Natural killer cell (primary cell): ENCODE measurements around the gene FUBP1. TPM values are rescaled to one million over a fixed set of nuclear protein-coding genes. Genes with fewer than 3 reads are reported as not detected.
A peak's percentile ranks its signal among the peaks of the same experiment; 100 is the strongest.

Source experiments
- ATAC-seq, 3 donors: fragments of 150-1000 bp in 2 of 3; fragments of 200-7000 bp in 1 of 3; cut with Tn5 transposase; 1 replicate in 1 of 3; 2 replicates in 2 of 3; pipeline ENCODE4 v1.10.0; 2021; ENCODE audit warnings: mild to moderate bottlenecking in 2 of 3, moderate library complexity in 2 of 3
- DNase-seq, 2 donors: peaks; one replicate each; pipeline versions ENCODE4 v3.0.0 to v3.0.0-alpha.2; 2013 to 2021; ENCODE audit warnings: mixed read lengths in 1 of 2
- H3K27ac ChIP-seq: one replicate; pipeline ENCODE4 v1.5.1; 2013; ENCODE audit warnings: mild to moderate bottlenecking, low read length
- H3K27me3 ChIP-seq: one replicate; pipeline ENCODE4 v1.6.1; 2013; ENCODE audit warnings: low read length; ENCODE audit not compliant: control insufficient read depth, insufficient read depth
- H3K36me3 ChIP-seq: one replicate; pipeline ENCODE4 v1.6.1; 2013; ENCODE audit warnings: low read length; ENCODE audit not compliant: control insufficient read depth, insufficient read depth
- H3K4me1 ChIP-seq: one replicate; pipeline ENCODE4 v1.6.1; 2013; ENCODE audit warnings: low read length; ENCODE audit not compliant: control insufficient read depth, insufficient read depth
- H3K4me3 ChIP-seq: one replicate; pipeline ENCODE4 v1.5.1; 2013; ENCODE audit warnings: low read length
- H3K9me3 ChIP-seq: one replicate; pipeline ENCODE4 v1.6.1; 2013; ENCODE audit warnings: low read length; ENCODE audit not compliant: control insufficient read depth, insufficient read depth
- H3K27ac Mint-ChIP-seq, 2 donors: one replicate each; pipeline ENCODE4 v1.8.0; 2022; ENCODE audit warnings: mild to moderate bottlenecking in 2 of 2, mixed read lengths in 2 of 2, moderate library complexity in 1 of 2
- H3K27me3 Mint-ChIP-seq, 2 donors: one replicate each; pipeline ENCODE4 v1.8.0; 2022; ENCODE audit warnings: low read depth in 2 of 2, mixed read lengths in 2 of 2
- H3K36me3 Mint-ChIP-seq: one replicate; pipeline ENCODE4 v1.8.0; 2022; ENCODE audit warnings: mixed read lengths
- H3K4me1 Mint-ChIP-seq, 2 donors: one replicate each; pipeline ENCODE4 v1.8.0; 2022; ENCODE audit warnings: mixed read lengths in 2 of 2
- H3K4me3 Mint-ChIP-seq: one replicate; pipeline ENCODE4 v1.8.0; 2022; ENCODE audit warnings: mild to moderate bottlenecking, moderate library complexity, mixed read lengths
- H3K9me3 Mint-ChIP-seq, 2 donors: one replicate each; pipeline ENCODE4 v1.8.0; 2022; ENCODE audit warnings: mixed read lengths in 2 of 2
- WGBS: methylation state at CpG from one replicate; pipeline ENCODE4 v1.1.7; 2013; ENCODE audit warnings: missing lambda C conversion rate; ENCODE audit not compliant: insufficient coverage; 5-methylcytosine and 5-hydroxymethylcytosine counted together
- intact Hi-C: fragments of 100-400 bp; cut with micrococcal nuclease; formaldehyde crosslinking; loops from one replicate; pipeline ENCODE4 v1.14.2; 2022
- total RNA-seq, 4 donors: library from RNA; stranded (reverse); fragments of 120-200 nt in 1 of 4; gene quantifications; one replicate each; pipeline versions ENCODE4 v1.2.3 to v1.2.4, GENCODE V29; 2013 to 2022
- TF ChIP-seq, protein P1 (sequence below): fragments of 200-600 bp; IDR thresholded peaks from one replicate; pipeline ENCODE4 v1.8.0; 2022; ENCODE audit warnings: antibody characterized with exemption

FUBP1 gene
- total RNA-seq, 3 donors from 2014 or later (not counting 1 experiment from before 2014, with no cell fraction given): 247 to 285 (median 249) TPM

GRCh38 chr1:77975907-77976306, 3.0 kb downstream of the FUBP1 start:
- no peaks in the 10 kb centered on the region for H3K36me3 Mint-ChIP-seq
- WGBS: 44% methylated on average over 1 of the region's 2 CpGs
- H3K27ac ChIP-seq: peak overlapping the region; percentile 2
- H3K4me3 ChIP-seq: no peak overlapping the region
- no peak for ATAC-seq
- no peaks in the 10 kb centered on the region for H3K27me3 ChIP-seq
- H3K9me3 Mint-ChIP-seq: no peaks in the 10 kb centered on the region
- no peaks in the 10 kb centered on the region for H3K9me3 ChIP-seq
- peaks cover 13% of the 10 kb centered on the region for H3K36me3 ChIP-seq
- H3K27me3 Mint-ChIP-seq: no peaks in the 10 kb centered on the region
- peaks cover 44 to 53% of the 10 kb centered on the region in 2 donors for H3K4me1 Mint-ChIP-seq
- TF ChIP-seq, protein P1, sequence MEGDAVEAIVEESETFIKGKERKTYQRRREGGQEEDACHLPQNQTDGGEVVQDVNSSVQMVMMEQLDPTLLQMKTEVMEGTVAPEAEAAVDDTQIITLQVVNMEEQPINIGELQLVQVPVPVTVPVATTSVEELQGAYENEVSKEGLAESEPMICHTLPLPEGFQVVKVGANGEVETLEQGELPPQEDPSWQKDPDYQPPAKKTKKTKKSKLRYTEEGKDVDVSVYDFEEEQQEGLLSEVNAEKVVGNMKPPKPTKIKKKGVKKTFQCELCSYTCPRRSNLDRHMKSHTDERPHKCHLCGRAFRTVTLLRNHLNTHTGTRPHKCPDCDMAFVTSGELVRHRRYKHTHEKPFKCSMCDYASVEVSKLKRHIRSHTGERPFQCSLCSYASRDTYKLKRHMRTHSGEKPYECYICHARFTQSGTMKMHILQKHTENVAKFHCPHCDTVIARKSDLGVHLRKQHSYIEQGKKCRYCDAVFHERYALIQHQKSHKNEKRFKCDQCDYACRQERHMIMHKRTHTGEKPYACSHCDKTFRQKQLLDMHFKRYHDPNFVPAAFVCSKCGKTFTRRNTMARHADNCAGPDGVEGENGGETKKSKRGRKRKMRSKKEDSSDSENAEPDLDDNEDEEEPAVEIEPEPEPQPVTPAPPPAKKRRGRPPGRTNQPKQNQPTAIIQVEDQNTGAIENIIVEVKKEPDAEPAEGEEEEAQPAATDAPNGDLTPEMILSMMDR: no peak
- H3K27ac Mint-ChIP-seq: no peak overlapping the region
- peak overlapping the region; percentile 80 for H3K4me3 Mint-ChIP-seq
- intact Hi-C loops: no loop called here
- DNase-seq: no peak
- H3K4me1 ChIP-seq: peaks cover 40% of the 10 kb centered on the region

GRCh38 chr1:77975386-77975785, 3.5 kb downstream of the FUBP1 start:
- Histone ChIP-seq H3K27ac (no peak overlapping the region), H3K9me3 (no peaks in the 10 kb centered on the region), H3K4me3 (no peak overlapping the region), H3K36me3 (peaks cover 14% of the 10 kb centered on the region), H3K27me3 (no peaks in the 10 kb centered on the region), H3K4me1 (peaks cover 44% of the 10 kb centered on the region)
- no peak overlapping the region for H3K27ac Mint-ChIP-seq
- peak overlapping the region; percentile 80 for H3K4me3 Mint-ChIP-seq
- H3K27me3 Mint-ChIP-seq: no peaks in the 10 kb centered on the region
- intact Hi-C loops: no loop called here
- ATAC-seq: no peak
- WGBS: 17% methylated on average over 2 of the region's 4 CpGs
- no peaks in the 10 kb centered on the region for H3K9me3 Mint-ChIP-seq
- peaks cover 44 to 49% of the 10 kb centered on the region in 2 donors for H3K4me1 Mint-ChIP-seq
- DNase-seq: no peak
- H3K36me3 Mint-ChIP-seq: no peaks in the 10 kb centered on the region
- TF ChIP-seq, protein P1: no peak

- H3K4me3 Mint-ChIP-seq: peak overlapping the region; percentile 67
Measured at GRCh38 chr1:77972080-77972479, 6.8 kb downstream of the FUBP1 start.

More at GRCh38 chr1:77972080-77972479, 6.8 kb downstream of the FUBP1 start:
- H3K9me3 ChIP-seq: no peaks in the 10 kb centered on the region
- TF ChIP-seq, protein P1: no peak
- Mint-ChIP-seq H3K4me1 (peaks cover 60 to 62% of the 10 kb centered on the region in 2 donors), H3K27ac (peak overlapping the region; percentile 76 to 79), H3K27me3 (no peaks in the 10 kb centered on the region), H3K9me3 (no peaks in the 10 kb centered on the region), H3K36me3 (peaks cover 12% of the 10 kb centered on the region)
- H3K27ac ChIP-seq: no peak overlapping the region
- DNase-seq: no peak
- WGBS: 91% methylated on average over 3 of the region's 3 CpGs
- H3K27me3 ChIP-seq: no peaks in the 10 kb centered on the region
- peaks cover 35% of the 10 kb centered on the region for H3K4me1 ChIP-seq
- peaks cover 45% of the 10 kb centered on the region for H3K36me3 ChIP-seq
- intact Hi-C loops: no loop called here
- no peak overlapping the region for H3K4me3 ChIP-seq
- ATAC-seq: peak in 1 of 3 donors; percentile 14
